ENCODE measurements around the gene CTDSP1. TPM values are rescaled to one million over a fixed set of nuclear protein-coding genes. Genes with fewer than 3 reads are reported as not detected.

CTDSP1 gene
- polyA plus RNA-seq, 1 donor: 177 TPM

DNA sequence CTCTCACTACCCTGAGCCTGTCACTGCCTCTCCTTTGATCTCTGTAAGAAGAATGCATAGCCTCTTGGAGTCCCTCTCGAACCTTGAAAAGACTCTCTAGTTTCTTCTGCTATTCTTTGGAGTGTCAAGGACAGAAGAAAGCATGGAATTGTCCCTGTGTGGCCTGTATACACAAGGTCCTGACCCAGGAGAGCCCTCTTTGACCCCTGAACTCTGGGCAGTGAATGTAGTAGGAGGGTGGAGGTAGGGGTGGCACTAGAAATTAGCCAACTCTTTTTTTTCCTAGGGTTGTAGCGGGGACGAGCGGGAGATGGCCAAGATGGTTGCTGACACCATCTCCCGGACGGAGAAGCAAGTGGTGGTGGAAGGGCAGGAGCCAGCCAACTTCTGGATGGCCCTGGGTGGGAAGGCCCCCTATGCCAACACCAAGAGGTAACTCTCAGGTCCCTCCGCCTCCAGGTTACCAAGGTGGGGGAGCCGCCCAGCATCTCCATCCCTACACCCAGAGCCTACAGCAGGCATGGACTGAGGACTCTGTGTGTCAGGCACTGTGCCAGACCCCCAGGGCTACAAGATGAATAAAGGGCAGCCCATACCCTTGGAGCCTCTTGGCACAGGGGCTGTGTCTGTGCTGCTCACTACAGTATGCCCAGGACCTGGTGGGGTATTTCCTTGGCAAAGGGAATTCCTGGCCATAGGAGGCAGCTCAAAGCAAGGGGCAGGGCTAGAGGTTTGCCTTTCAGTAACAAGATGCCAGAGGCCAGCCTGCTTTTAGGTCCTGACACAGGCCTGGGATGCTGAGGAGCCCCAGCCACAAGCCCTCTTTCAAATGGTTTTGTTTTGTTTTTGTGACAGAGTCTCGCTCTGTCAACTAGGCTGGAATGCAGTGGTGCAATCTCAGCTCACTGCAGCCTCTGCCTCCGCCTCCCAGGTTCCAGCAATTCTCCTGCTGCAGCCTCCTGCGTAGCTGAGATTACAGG is 35.6 kb downstream of the CTDSP1 start:
- Histone ChIP-seq H3K4me1 (ENCODE audit: control insufficient read depth, insufficient read depth, low read length) (peaks cover 15% of the 10 kb centered on the region), H3K9me3 (ENCODE audit: control insufficient read depth, low read depth, low read length) (no peaks in the 10 kb centered on the region), H3K4me3 (ENCODE audit: low read length) (no peak overlapping the region), H3K27ac (ENCODE audit: low read length) (no peak overlapping the region), H3K27me3 (ENCODE audit: control insufficient read depth, insufficient read depth, low read length) (no peaks in the 10 kb centered on the region), H3K36me3 (ENCODE audit: control insufficient read depth, insufficient read depth, low read length) (peaks cover 85% of the 10 kb centered on the region)
- WGBS (ENCODE audit: insufficient coverage, low lambda C conversion rate): no CpG with 5 or more reads among the region's 11 CpGs
- DNase-seq: no peak

DNA sequence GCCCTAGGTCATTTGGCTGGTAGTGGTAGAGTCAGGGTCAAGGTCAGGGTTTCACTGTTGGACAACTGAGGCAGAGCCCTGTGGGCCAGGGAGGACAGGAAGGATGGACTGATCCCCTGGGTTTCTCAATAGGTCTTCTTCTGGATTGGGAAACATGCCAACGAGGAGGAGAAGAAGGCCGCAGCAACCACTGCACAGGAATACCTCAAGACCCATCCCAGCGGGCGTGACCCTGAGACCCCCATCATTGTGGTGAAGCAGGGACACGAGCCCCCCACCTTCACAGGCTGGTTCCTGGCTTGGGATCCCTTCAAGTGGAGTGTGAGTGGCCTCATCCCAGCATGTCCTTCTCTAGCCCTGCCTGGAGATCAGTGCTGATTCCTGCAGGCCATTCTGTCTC is 37.3 kb downstream of the CTDSP1 start:
- Histone ChIP-seq H3K36me3 (ENCODE audit: control insufficient read depth, insufficient read depth, low read length) (peaks cover 86% of the 10 kb centered on the region), H3K27me3 (ENCODE audit: control insufficient read depth, insufficient read depth, low read length) (no peaks in the 10 kb centered on the region), H3K9me3 (ENCODE audit: control insufficient read depth, low read depth, low read length) (no peaks in the 10 kb centered on the region), H3K27ac (ENCODE audit: low read length) (no peak overlapping the region), H3K4me3 (ENCODE audit: low read length) (no peak overlapping the region), H3K4me1 (ENCODE audit: control insufficient read depth, insufficient read depth, low read length) (peaks cover 19% of the 10 kb centered on the region)
- no peak for DNase-seq
- no CpG with 5 or more reads among the region's 5 CpGs for WGBS (ENCODE audit: insufficient coverage, low lambda C conversion rate)

DNA sequence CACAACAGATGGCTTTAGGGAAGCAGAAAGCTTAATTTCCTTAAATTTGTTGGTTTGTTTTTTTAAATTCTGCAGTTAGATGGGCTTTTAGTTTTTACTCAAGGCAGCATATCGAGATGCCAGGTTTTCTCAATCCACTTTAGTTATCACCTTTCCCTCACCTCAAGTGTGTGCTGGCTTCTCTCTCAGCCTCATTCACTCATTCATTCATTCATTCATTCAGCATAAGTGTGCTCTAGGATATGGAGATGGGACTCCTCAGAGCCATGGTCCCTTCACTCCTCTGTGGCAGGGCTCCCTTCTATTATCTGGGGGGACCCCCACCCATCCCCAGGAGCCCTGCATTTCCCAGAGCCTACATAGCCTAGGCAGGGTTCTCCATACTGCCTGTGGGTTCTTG is 38.3 kb downstream of the CTDSP1 start:
- DNase-seq: no peak
- Histone ChIP-seq H3K27me3 (ENCODE audit: control insufficient read depth, insufficient read depth, low read length) (no peaks in the 10 kb centered on the region), H3K36me3 (ENCODE audit: control insufficient read depth, insufficient read depth, low read length) (peaks cover 84% of the 10 kb centered on the region), H3K4me3 (ENCODE audit: low read length) (no peak overlapping the region), H3K9me3 (ENCODE audit: control insufficient read depth, low read depth, low read length) (no peaks in the 10 kb centered on the region), H3K4me1 (ENCODE audit: control insufficient read depth, insufficient read depth, low read length) (peaks cover 19% of the 10 kb centered on the region), H3K27ac (ENCODE audit: low read length) (no peak overlapping the region)
- WGBS (ENCODE audit: insufficient coverage, low lambda C conversion rate): no CpG with 5 or more reads among the region's 1 CpG

DNA sequence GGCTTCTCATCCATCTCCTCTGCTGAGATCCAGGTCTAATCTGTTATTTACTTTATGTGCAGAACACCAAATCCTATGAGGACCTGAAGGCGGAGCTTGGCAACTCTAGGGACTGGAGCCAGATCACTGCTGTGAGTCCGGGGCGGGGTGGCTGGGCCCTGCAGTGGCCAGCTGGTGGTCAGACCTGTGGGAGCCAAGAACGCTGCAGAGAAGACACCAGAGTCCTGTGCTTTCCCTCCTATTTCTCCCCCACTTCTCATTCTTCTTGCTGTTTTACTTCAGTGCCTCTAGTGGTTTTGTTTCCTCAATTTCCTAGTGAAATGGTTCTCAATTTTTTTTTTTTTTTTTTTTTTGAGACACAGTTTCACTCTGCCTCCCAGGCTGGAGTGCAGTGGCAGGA is 38.9 kb downstream of the CTDSP1 start:
- Histone ChIP-seq H3K27me3 (ENCODE audit: control insufficient read depth, insufficient read depth, low read length) (no peaks in the 10 kb centered on the region), H3K4me1 (ENCODE audit: control insufficient read depth, insufficient read depth, low read length) (peaks cover 23% of the 10 kb centered on the region), H3K9me3 (ENCODE audit: control insufficient read depth, low read depth, low read length) (no peaks in the 10 kb centered on the region), H3K27ac (ENCODE audit: low read length) (no peak overlapping the region), H3K36me3 (ENCODE audit: control insufficient read depth, insufficient read depth, low read length) (peaks cover 87% of the 10 kb centered on the region), H3K4me3 (ENCODE audit: low read length) (no peak overlapping the region)
- no CpG with 5 or more reads among the region's 4 CpGs for WGBS (ENCODE audit: insufficient coverage, low lambda C conversion rate)
- DNase-seq: no peak

DNA sequence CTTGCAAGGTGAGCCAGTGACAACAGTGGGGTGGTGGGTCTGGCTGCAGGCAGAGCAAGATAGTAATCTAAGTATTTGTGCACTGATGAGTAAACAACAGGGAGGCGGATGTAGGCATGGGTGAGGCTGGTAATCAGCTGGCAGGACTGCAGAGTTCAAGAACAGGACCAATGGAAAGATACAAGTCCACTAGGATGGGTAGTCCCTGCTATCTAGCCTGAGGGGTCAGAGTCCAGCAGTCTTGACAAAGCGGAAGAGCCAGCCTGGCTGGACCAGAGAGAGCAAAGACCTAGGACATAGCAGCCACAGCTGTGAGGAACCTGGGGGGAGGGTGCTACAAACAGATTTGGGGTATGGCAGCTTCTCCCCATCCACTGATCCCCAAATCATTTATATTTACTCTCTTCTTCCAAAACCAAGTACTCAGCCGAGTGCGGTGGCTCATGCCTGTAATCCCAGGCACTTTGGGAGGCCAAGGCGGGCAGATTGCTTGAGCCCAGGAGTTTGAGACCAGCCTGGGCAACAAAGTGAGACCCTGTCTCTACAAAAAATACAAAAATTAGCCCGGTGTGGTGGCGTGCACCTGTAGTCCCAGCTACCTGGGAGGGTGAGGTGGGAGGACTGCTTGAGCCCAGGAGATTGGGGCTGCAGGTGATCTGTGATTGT is 45.2 kb downstream of the CTDSP1 start:
- Histone ChIP-seq H3K27me3 (ENCODE audit: control insufficient read depth, insufficient read depth, low read length) (no peaks in the 10 kb centered on the region), H3K9me3 (ENCODE audit: control insufficient read depth, low read depth, low read length) (no peaks in the 10 kb centered on the region), H3K4me3 (ENCODE audit: low read length) (no peak overlapping the region), H3K4me1 (ENCODE audit: control insufficient read depth, insufficient read depth, low read length) (peaks cover 34% of the 10 kb centered on the region), H3K27ac (ENCODE audit: low read length) (peak overlapping the region; percentile 76), H3K36me3 (ENCODE audit: control insufficient read depth, insufficient read depth, low read length) (peaks cover 87% of the 10 kb centered on the region)
- WGBS (ENCODE audit: insufficient coverage, low lambda C conversion rate): no CpG with 5 or more reads among the region's 7 CpGs
- DNase-seq: peak; percentile 83 to 92

DNA sequence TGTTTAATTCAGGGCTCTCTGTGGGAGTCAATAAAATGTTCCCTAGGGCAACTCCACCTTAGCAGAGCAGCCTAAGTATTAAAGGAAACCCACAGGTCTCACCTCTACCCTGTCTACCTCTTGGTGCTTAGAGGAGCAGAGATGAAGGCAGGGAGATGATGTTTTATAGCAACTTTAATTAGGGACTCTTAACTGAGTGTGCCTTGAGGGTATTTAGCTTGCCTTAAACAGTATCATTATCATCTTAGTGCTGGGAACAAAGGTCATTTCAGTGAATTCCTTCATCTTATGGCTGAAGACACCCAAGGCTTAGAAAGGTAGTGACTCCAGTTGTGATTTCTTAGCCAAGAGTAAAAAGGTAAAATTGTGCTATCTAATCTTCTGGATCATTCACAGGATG is 45.9 kb downstream of the CTDSP1 start:
- DNase-seq: peak in 1 of 2 donors; percentile 29
- Histone ChIP-seq H3K4me1 (ENCODE audit: control insufficient read depth, insufficient read depth, low read length) (peaks cover 30% of the 10 kb centered on the region), H3K4me3 (ENCODE audit: low read length) (no peak overlapping the region), H3K27ac (ENCODE audit: low read length) (peak overlapping the region; percentile 76), H3K9me3 (ENCODE audit: control insufficient read depth, low read depth, low read length) (no peaks in the 10 kb centered on the region), H3K36me3 (ENCODE audit: control insufficient read depth, insufficient read depth, low read length) (peaks cover 84% of the 10 kb centered on the region), H3K27me3 (ENCODE audit: control insufficient read depth, insufficient read depth, low read length) (no peaks in the 10 kb centered on the region)

DNA sequence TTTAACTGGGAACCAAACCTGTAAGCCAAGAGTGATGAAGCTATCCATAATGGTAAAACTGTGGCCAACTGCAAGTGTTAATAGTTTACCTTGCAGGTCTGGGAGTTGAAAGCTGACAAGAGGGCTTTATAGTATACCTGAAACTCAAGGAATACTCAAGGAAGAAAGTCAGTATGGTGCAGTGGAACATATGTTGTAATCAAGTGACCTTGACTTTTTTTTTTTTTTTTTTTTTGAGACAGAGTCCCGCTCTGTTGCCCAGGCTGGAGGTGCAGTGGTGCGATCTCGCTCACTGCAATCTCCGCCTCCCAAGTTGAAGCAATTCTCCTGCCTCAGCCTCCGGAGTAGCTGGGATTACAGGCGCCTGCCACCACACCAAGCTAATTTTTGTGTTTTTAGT is 46.9 kb downstream of the CTDSP1 start:
- no peaks in the 10 kb centered on the region for H3K27me3 ChIP-seq (ENCODE audit: control insufficient read depth, insufficient read depth, low read length)
- no CpG with 5 or more reads among the region's 6 CpGs for WGBS (ENCODE audit: insufficient coverage, low lambda C conversion rate)
- no peaks in the 10 kb centered on the region for H3K9me3 ChIP-seq (ENCODE audit: control insufficient read depth, low read depth, low read length)
- peak overlapping the region; percentile 76 for H3K27ac ChIP-seq (ENCODE audit: low read length)
- no peak overlapping the region for H3K4me3 ChIP-seq (ENCODE audit: low read length)
- peaks cover 29% of the 10 kb centered on the region for H3K4me1 ChIP-seq (ENCODE audit: control insufficient read depth, insufficient read depth, low read length)
- peaks cover 76% of the 10 kb centered on the region for H3K36me3 ChIP-seq (ENCODE audit: control insufficient read depth, insufficient read depth, low read length)
- DNase-seq: no peak

DNA sequence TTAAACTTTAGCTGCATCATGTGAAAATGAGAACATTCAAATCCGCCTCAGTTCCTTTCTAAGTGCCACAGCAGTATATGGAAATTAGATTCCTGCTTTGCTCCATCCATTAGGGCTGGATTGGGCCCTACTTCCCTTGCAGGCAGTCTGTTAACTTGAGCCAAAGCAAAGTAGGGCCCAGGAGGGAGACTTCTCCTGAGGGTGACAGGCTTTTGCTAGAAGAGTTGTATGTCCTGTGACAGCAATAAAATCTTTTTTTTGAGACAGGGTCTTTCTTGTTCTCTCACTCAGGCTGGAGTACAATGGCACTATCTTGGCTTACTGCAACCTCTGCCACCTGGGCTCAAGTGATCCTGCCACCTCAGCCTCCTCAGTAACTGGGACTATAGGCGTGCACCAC is 47.4 kb downstream of the CTDSP1 start:
- Histone ChIP-seq H3K9me3 (ENCODE audit: control insufficient read depth, low read depth, low read length) (no peaks in the 10 kb centered on the region), H3K36me3 (ENCODE audit: control insufficient read depth, insufficient read depth, low read length) (peaks cover 72% of the 10 kb centered on the region), H3K4me1 (ENCODE audit: control insufficient read depth, insufficient read depth, low read length) (peaks cover 29% of the 10 kb centered on the region), H3K4me3 (ENCODE audit: low read length) (no peak overlapping the region), H3K27ac (ENCODE audit: low read length) (peak overlapping the region; percentile 13), H3K27me3 (ENCODE audit: control insufficient read depth, insufficient read depth, low read length) (no peaks in the 10 kb centered on the region)
- DNase-seq: no peak
- no CpG with 5 or more reads among the region's 2 CpGs for WGBS (ENCODE audit: insufficient coverage, low lambda C conversion rate)

DNA sequence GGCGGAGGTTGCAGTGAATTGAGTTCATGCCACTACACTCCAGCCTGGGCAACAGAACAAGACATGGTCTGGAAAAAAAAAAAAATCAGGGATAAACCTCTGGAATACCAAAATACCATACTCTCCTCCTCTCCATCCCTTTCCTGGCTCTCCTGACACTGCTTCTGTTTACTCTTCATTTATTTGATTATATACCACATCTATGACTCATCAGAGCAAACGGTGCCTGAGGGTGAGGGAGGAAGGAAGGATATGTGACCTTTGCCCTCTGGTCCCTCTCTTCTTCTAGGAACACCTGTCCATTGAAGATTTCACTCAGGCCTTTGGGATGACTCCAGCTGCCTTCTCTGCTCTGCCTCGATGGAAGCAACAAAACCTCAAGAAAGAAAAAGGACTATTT is 49.3 kb downstream of the CTDSP1 start:
- H3K9me3 ChIP-seq (ENCODE audit: control insufficient read depth, low read depth, low read length): no peaks in the 10 kb centered on the region
- H3K4me1 ChIP-seq (ENCODE audit: control insufficient read depth, insufficient read depth, low read length): peaks cover 21% of the 10 kb centered on the region
- no peaks in the 10 kb centered on the region for H3K27me3 ChIP-seq (ENCODE audit: control insufficient read depth, insufficient read depth, low read length)
- peak; percentile 42 to 60 for DNase-seq
- H3K27ac ChIP-seq (ENCODE audit: low read length): no peak overlapping the region
- peaks cover 54% of the 10 kb centered on the region for H3K36me3 ChIP-seq (ENCODE audit: control insufficient read depth, insufficient read depth, low read length)
- 60% methylated on average over 1 of the region's 3 CpGs for WGBS (ENCODE audit: insufficient coverage, low lambda C conversion rate)
- H3K4me3 ChIP-seq (ENCODE audit: low read length): no peak overlapping the region

DNA sequence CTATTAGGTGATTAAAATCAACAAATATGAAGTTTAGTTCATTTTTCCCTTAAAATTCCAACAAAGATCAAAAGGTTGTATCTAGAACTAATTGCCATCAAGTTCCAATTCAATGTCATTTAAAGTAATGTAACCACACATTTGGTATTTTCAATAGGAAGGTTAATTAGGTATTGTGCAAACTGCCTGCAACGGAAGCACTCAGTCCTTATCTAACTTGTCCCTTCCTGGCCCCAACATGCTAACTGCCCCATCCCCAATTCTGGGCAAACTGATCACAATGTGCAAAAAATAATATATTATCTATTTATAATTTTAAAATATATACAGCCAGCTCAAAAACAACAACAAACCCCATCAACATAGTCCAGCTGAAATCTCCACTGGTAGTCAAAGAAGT is 52.4 kb downstream of the CTDSP1 start:
- H3K27ac ChIP-seq (ENCODE audit: low read length): no peak overlapping the region
- no peak for DNase-seq
- 0% methylated on average over 1 of the region's 1 CpG for WGBS (ENCODE audit: insufficient coverage, low lambda C conversion rate)
- peaks cover 48% of the 10 kb centered on the region for H3K36me3 ChIP-seq (ENCODE audit: control insufficient read depth, insufficient read depth, low read length)
- H3K4me1 ChIP-seq (ENCODE audit: control insufficient read depth, insufficient read depth, low read length): peaks cover 2% of the 10 kb centered on the region
- no peak overlapping the region for H3K4me3 ChIP-seq (ENCODE audit: low read length)
- H3K27me3 ChIP-seq (ENCODE audit: control insufficient read depth, insufficient read depth, low read length): no peaks in the 10 kb centered on the region
- H3K9me3 ChIP-seq (ENCODE audit: control insufficient read depth, low read depth, low read length): no peaks in the 10 kb centered on the region

Data from large intestine (tissue), 3 donors.